ENCODE measurements around the gene AFF1.

The AFF1 gene

GRCh38 chr4:87188048-87188447 is 253.2 kb downstream of the AFF1 start:
- ChIA-PET CTCF (interaction anchor here (0.9 to 3.4 kb wide), 3 partner anchors 10 to 38 kb away, joined by 3 to 10 read pairs (median 5); no protein-coding TSS in a partner anchor), POLR2A (no interaction called here)
- DNase-seq (ENCODE audit: extremely low spot score), result no peak
- no peak for TF ChIP-seq CTCF (IDR thresholded peaks at IDR 0.05; ENCODE audit: control extremely low read depth, extremely low read depth, low read depth, missing control alignments)

- no peak for DNase-seq (ENCODE audit: extremely low spot score)
- CTCF ChIA-PET, result interaction anchor here (0.7 to 3.4 kb wide), 4 partner anchors 9 to 41 kb away, joined by 3 to 10 read pairs (median 4); no protein-coding TSS in a partner anchor
- POLR2A ChIA-PET, result no interaction called here
- TF ChIP-seq CTCF (IDR thresholded peaks at IDR 0.05; ENCODE audit: control extremely low read depth, extremely low read depth, low read depth, missing control alignments), result no peak
These were observed 254.1 kb downstream of the AFF1 start for GRCh38 chr4:87188932-87189331.

Data from GM10248 (cell line).